EL (cell line): Measurements from ENCODE around the gene GDI2.
A peak's percentile ranks its signal among the peaks of the same experiment; 100 is the strongest.
"Not testable (repeated sequence)": the region's sequence is repeated elsewhere in the genome, so short reads cannot be mapped to it uniquely, and the experiment has no call there.

Experiments used
- DNase-seq: peaks from one replicate; pipeline ENCODE4 v3.0.0-alpha.2; 2016

The GDI2 gene

GRCh38 chr10:5826511-5826910 is 13.3 kb upstream of the GDI2 start:
- DNase-seq = not testable (repeated sequence)

GRCh38 chr10:5818894-5819293 is 5.7 kb upstream of the GDI2 start:
- no peak for DNase-seq

GRCh38 chr10:5818048-5818331 is 4.8 kb upstream of the GDI2 start:
- DNase-seq = no peak

GRCh38 chr10:5817322-5818047 is 4.3 kb upstream of the GDI2 start:
- DNase-seq = no peak

GRCh38 chr10:5816170-5816569 is 2.9 kb upstream of the GDI2 start:
- DNase-seq = no peak

GRCh38 chr10:5814110-5815107 is 1.2 kb upstream of the GDI2 start:
- DNase-seq = peak; percentile 16

GRCh38 chr10:5813091-5813340 is 218 bp downstream of the GDI2 start:
- no peak for DNase-seq

GRCh38 chr10:5812283-5813090 is 747 bp downstream of the GDI2 start:
- DNase-seq = peak; percentile 35

GRCh38 chr10:5811387-5811821 is 1.8 kb downstream of the GDI2 start:
- peak; percentile 56 for DNase-seq

- no peak for DNase-seq
Observed at GRCh38 chr10:5810225-5810624, 3.0 kb downstream of the GDI2 start.

- no peak for DNase-seq
Observed at GRCh38 chr10:5809527-5810154, 3.6 kb downstream of the GDI2 start.

GRCh38 chr10:5808783-5809392 is 4.3 kb downstream of the GDI2 start:
- DNase-seq = not testable (repeated sequence)

GRCh38 chr10:5806745-5807144 is 6.5 kb downstream of the GDI2 start:
- DNase-seq = no peak

GRCh38 chr10:5805711-5806110 is 7.5 kb downstream of the GDI2 start:
- DNase-seq = no peak

- no peak for DNase-seq
Observed at GRCh38 chr10:5805260-5805659, 8.0 kb downstream of the GDI2 start.

- no peak for DNase-seq
Observed at GRCh38 chr10:5804386-5804785, 8.8 kb downstream of the GDI2 start.

GRCh38 chr10:5800782-5801181 is 12.5 kb downstream of the GDI2 start:
- DNase-seq = no peak

- DNase-seq = no peak
Observed at GRCh38 chr10:5794236-5794635, 19.0 kb downstream of the GDI2 start.

GRCh38 chr10:5789626-5790025 is 23.6 kb downstream of the GDI2 start:
- no peak for DNase-seq

GRCh38 chr10:5788969-5789368 is 24.3 kb downstream of the GDI2 start:
- DNase-seq = no peak

GRCh38 chr10:5783300-5783699 is 29.9 kb downstream of the GDI2 start:
- no peak for DNase-seq

GRCh38 chr10:5782174-5782573 is 31.1 kb downstream of the GDI2 start:
- DNase-seq = no peak

- DNase-seq = no peak
Observed at GRCh38 chr10:5779730-5780129, 33.5 kb downstream of the GDI2 start.
